ENCODE data around the gene TRIM26.
"Not testable (repeated sequence)": the region's sequence is repeated elsewhere in the genome, so short reads cannot be mapped to it uniquely, and the experiment has no call there.

Gene TRIM26

GRCh38 chr6:30154709-30155519, 58.3 kb downstream of the TRIM26 start:
- DNase-seq (ENCODE audit: low read depth in 2 of 2) = no peak

- no peak for DNase-seq (ENCODE audit: low read depth in 2 of 2)
Observed at GRCh38 chr6:30154061-30154460, 59.1 kb downstream of the TRIM26 start.

- DNase-seq (ENCODE audit: low read depth in 2 of 2) = no peak
Observed at GRCh38 chr6:30152910-30153610, 60.1 kb downstream of the TRIM26 start.

GRCh38 chr6:30152016-30152673, 61.1 kb downstream of the TRIM26 start:
- DNase-seq (ENCODE audit: low read depth in 2 of 2) = no peak

GRCh38 chr6:30151580-30151979, 61.6 kb downstream of the TRIM26 start:
- DNase-seq (ENCODE audit: low read depth in 2 of 2) = no peak

GRCh38 chr6:30150671-30151395, 62.4 kb downstream of the TRIM26 start:
- no peak for DNase-seq (ENCODE audit: low read depth in 2 of 2)

GRCh38 chr6:30149858-30150550, 63.2 kb downstream of the TRIM26 start:
- no peak for DNase-seq (ENCODE audit: low read depth in 2 of 2)

- DNase-seq (ENCODE audit: low read depth in 2 of 2) = no peak
Observed at GRCh38 chr6:30149234-30149633, 64.0 kb downstream of the TRIM26 start.

GRCh38 chr6:30147096-30147495, 66.1 kb downstream of the TRIM26 start:
- no peak for DNase-seq (ENCODE audit: low read depth in 2 of 2)

- no peak for DNase-seq (ENCODE audit: low read depth in 2 of 2)
Observed at GRCh38 chr6:30145818-30146217, 67.4 kb downstream of the TRIM26 start.

- DNase-seq (ENCODE audit: low read depth in 2 of 2) = no peak
Observed at GRCh38 chr6:30144811-30145210, 68.4 kb downstream of the TRIM26 start.

- no peak for DNase-seq (ENCODE audit: low read depth in 2 of 2)
Observed at GRCh38 chr6:30143780-30144179, 69.4 kb downstream of the TRIM26 start.

GRCh38 chr6:30142665-30143064, 70.5 kb downstream of the TRIM26 start:
- DNase-seq (ENCODE audit: low read depth in 2 of 2) = no peak

- not testable (repeated sequence) for DNase-seq (ENCODE audit: low read depth in 2 of 2)
Observed at GRCh38 chr6:30140240-30140639, 73.0 kb downstream of the TRIM26 start.

GRCh38 chr6:30136570-30137286, 76.5 kb downstream of the TRIM26 start:
- no peak for DNase-seq (ENCODE audit: low read depth in 2 of 2)

- DNase-seq (ENCODE audit: low read depth in 2 of 2) = no peak
Observed at GRCh38 chr6:30135757-30136156, 77.4 kb downstream of the TRIM26 start, which contains the start of gene TRIM40. TRIM40 (plus strand) TSS chr6:30136140; CDS start chr6:30137037, 897 bp downstream.

- DNase-seq (ENCODE audit: low read depth in 2 of 2) = no peak
Observed at GRCh38 chr6:30135147-30135546, 78.1 kb downstream of the TRIM26 start.
